ENCODE measurements around the gene LETM1. TPM values are rescaled to one million over a fixed set of nuclear protein-coding genes. Genes with fewer than 3 reads are reported as not detected.

Gene LETM1
- total and polyA plus RNA-seq, 2 donors (not counting 3 experiments of a cell fraction or from before 2014, with no cell fraction given): 25.6 to 62.5 TPM

GRCh38 chr4:1857931-1858330 is 2.0 kb upstream of the LETM1 start:
- H3K79me2 ChIP-seq (ENCODE audit: control insufficient read depth, insufficient read depth, low read length): peaks cover 36% of the 10 kb centered on the region
- no peak overlapping the region for H3K9ac ChIP-seq (replicated peaks; ENCODE audit: extremely low read depth, insufficient read depth, low read length)
- H3K4me1 ChIP-seq (ENCODE audit: control insufficient read depth, extremely low read depth, insufficient read depth, low read length): peaks cover 17% of the 10 kb centered on the region
- H2AFZ ChIP-seq (ENCODE audit: low read depth, low read length): no peak overlapping the region
- no peaks in the 10 kb centered on the region for H3K9me1 ChIP-seq (replicated peaks; ENCODE audit: control insufficient read depth, extremely low read depth, insufficient read depth, low read length)
- no peak overlapping the region for H3K4me2 ChIP-seq (ENCODE audit: insufficient read depth, low read length)
- H3K27ac ChIP-seq (ENCODE audit: insufficient read depth, low read depth, low read length): no peak overlapping the region
- DNase-seq (ENCODE audit: low read depth, low spot score) (no peak), FAIRE-seq (no peak)
- no peaks in the 10 kb centered on the region for H3K36me3 ChIP-seq (ENCODE audit: control insufficient read depth in 2 of 2, extremely low read depth in 1 of 2, insufficient read depth in 2 of 2, low read length in 2 of 2)
- no peak overlapping the region for H3K4me3 ChIP-seq (replicated peaks in 1 of 3; ENCODE audit: insufficient read depth in 1 of 3, low read depth in 1 of 3, low read length in 3 of 3)
- ChIA-PET POLR2A (no interaction called here), CTCF (interaction anchor here (0.7 to 4.8 kb wide), 2 partner anchors 41 to 79 kb away, joined by 3 to 25 read pairs; no protein-coding TSS in a partner anchor)
- intact Hi-C loops (cut with micrococcal nuclease) (loop anchor here (2.0 kb wide), 1 partner anchor 41 kb away; no protein-coding TSS in a partner anchor), dilution Hi-C loops (cut with MboI; ENCODE audit: extremely low pct_ligation_motif_present, low sequenced_read_pairs) (no loop called here)
- no peaks in the 10 kb centered on the region for H3K9me3 ChIP-seq (replicated peaks; ENCODE audit: control insufficient read depth, insufficient read depth, low read length)
- no peaks in the 10 kb centered on the region for H3K27me3 ChIP-seq (ENCODE audit: control insufficient read depth in 2 of 2, insufficient read depth in 2 of 2, low read length in 2 of 2)
- no TSS peak for BruUV-seq (replicated peaks)
- H4K20me1 ChIP-seq (replicated peaks; ENCODE audit: control insufficient read depth, extremely low read depth, insufficient read depth, low read length): no peaks in the 10 kb centered on the region
- TF ChIP-seq FOS (IDR thresholded peaks at IDR 0.05; ENCODE audit: borderline replicate concordance, insufficient read depth, low read length): no peak
- TF ChIP-seq GATA2 (IDR thresholded peaks at IDR 0.05; ENCODE audit: insufficient read depth, insufficient read length, low read depth, low read length): no peak
- TF ChIP-seq JUN (IDR thresholded peaks at IDR 0.05; ENCODE audit: borderline replicate concordance, insufficient read depth, insufficient read length, low read depth): no peak
- TF ChIP-seq, protein P1, sequence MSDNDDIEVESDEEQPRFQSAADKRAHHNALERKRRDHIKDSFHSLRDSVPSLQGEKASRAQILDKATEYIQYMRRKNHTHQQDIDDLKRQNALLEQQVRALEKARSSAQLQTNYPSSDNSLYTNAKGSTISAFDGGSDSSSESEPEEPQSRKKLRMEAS (IDR thresholded peaks at IDR 0.05; ENCODE audit: insufficient read depth, insufficient read length): no peak
- no peak for TF ChIP-seq POLR2A (IDR thresholded peaks at IDR 0.05; ENCODE audit: low read depth, low read length)
- TF ChIP-seq POLR2AphosphoS5 (IDR thresholded peaks at IDR 0.05; ENCODE audit: insufficient read depth, low read depth, low read length): no peak
- no peak for TF ChIP-seq EZH2 (IDR thresholded peaks at IDR 0.05; ENCODE audit: borderline replicate concordance, low read depth, low read length, severe bottlenecking)
- TF ChIP-seq CTCF (IDR thresholded peaks at IDR 0.05; ENCODE audit: extremely low read depth in 1 of 2, insufficient read depth in 1 of 2, low read depth in 1 of 2, low read length in 2 of 2): no peak
- no peak for TF ChIP-seq MYC (IDR thresholded peaks at IDR 0.05; ENCODE audit: low read depth, low read length)

Data from endothelial cell of umbilical vein (primary cell).